HG03175 (cell line): Measurements from ENCODE around the gene ZDHHC11B.
"Not testable (repeated sequence)": the region's sequence is repeated elsewhere in the genome, so short reads cannot be mapped to it uniquely, and the experiment has no call there.

Experiments
- ATAC-seq: cut with Tn5 transposase; IDR thresholded peaks from one replicate; pipeline ENCODE4 v1.9.1; 2021; ENCODE audit warnings: mild to moderate bottlenecking, moderate library complexity; ENCODE audit not compliant: unreplicated experiment

Gene ZDHHC11B

GRCh38 chr5:770585-770984 lies 13.9 kb downstream of the ZDHHC11B start:
- ATAC-seq: not testable (repeated sequence)

GRCh38 chr5:769485-770145 lies 14.9 kb downstream of the ZDHHC11B start:
- ATAC-seq: not testable (repeated sequence)

- ATAC-seq: no peak
These were observed 17.7 kb downstream of the ZDHHC11B start for GRCh38 chr5:766666-767431.

- ATAC-seq: no peak
These were observed 18.4 kb downstream of the ZDHHC11B start for GRCh38 chr5:765948-766631.

GRCh38 chr5:763998-764781 lies 20.3 kb downstream of the ZDHHC11B start:
- no peak for ATAC-seq

- no peak for ATAC-seq
These were observed 21.1 kb downstream of the ZDHHC11B start for GRCh38 chr5:763397-763796.

GRCh38 chr5:762996-763395 lies 21.5 kb downstream of the ZDHHC11B start:
- not testable (repeated sequence) for ATAC-seq

- ATAC-seq: no peak
These were observed 22.4 kb downstream of the ZDHHC11B start for GRCh38 chr5:761854-762710.

GRCh38 chr5:761059-761771 lies 23.3 kb downstream of the ZDHHC11B start:
- ATAC-seq: no peak

GRCh38 chr5:760363-761058 lies 24.0 kb downstream of the ZDHHC11B start:
- ATAC-seq: no peak

- ATAC-seq: no peak
These were observed 24.7 kb downstream of the ZDHHC11B start for GRCh38 chr5:759781-760362.

- no peak for ATAC-seq
These were observed 25.3 kb downstream of the ZDHHC11B start for GRCh38 chr5:759111-759751.

GRCh38 chr5:758698-759053 lies 25.9 kb downstream of the ZDHHC11B start:
- ATAC-seq: no peak

- ATAC-seq: no peak
These were observed 26.4 kb downstream of the ZDHHC11B start for GRCh38 chr5:757931-758697.

GRCh38 chr5:757346-757930 lies 27.1 kb downstream of the ZDHHC11B start:
- ATAC-seq: no peak

GRCh38 chr5:756865-757345 lies 27.6 kb downstream of the ZDHHC11B start:
- no peak for ATAC-seq

GRCh38 chr5:756171-756570 lies 28.4 kb downstream of the ZDHHC11B start:
- no peak for ATAC-seq
